SK-N-SH treated with all-trans-retinoic acid at 6 μM for 48 hours (cell line): Measurements from ENCODE around the gene SLC22A3.

Experiments
- ATAC-seq: fragments of 200-7000 bp; cut with Tn5 transposase; 3 replicates; pipeline ENCODE4 v1.9.1; 2020; ENCODE audit warnings: mild to moderate bottlenecking, moderate library complexity
- ARNTL ChIP-seq: fragments of 450-650 bp; formaldehyde crosslinking; IDR thresholded peaks from 2 replicates; pipeline ENCODE4 v1.5.0; 2020; ENCODE audit warnings: low read depth, mild to moderate bottlenecking, moderate library complexity, borderline replicate concordance
- BACH2 ChIP-seq: fragments of 250-450 bp; sonication (Bioruptor Pico); IDR thresholded peaks from 2 replicates; pipeline ENCODE4 v1.9.0; 2021; ENCODE audit warnings: mild to moderate bottlenecking, borderline replicate concordance
- CREB5 ChIP-seq: fragments of 250-450 bp; sonication (Bioruptor Pico); IDR thresholded peaks from 2 replicates; pipeline ENCODE4 v1.5.1; 2020; ENCODE audit warnings: low read depth, mild to moderate bottlenecking, moderate library complexity
- CSDC2 ChIP-seq: fragments of 250-450 bp; sonication (Bioruptor Pico); IDR thresholded peaks from 2 replicates; pipeline ENCODE4 v1.5.0; 2020; ENCODE audit warnings: mild to moderate bottlenecking, moderate library complexity
- CSRNP3 ChIP-seq: fragments of 250-450 bp; sonication (Bioruptor Pico); IDR thresholded peaks from 2 replicates; pipeline ENCODE4 v1.5.1; 2021; ENCODE audit warnings: mild to moderate bottlenecking, moderate library complexity
- ESRRG ChIP-seq: fragments of 250-450 bp; sonication (Bioruptor Pico); IDR thresholded peaks from 2 replicates; pipeline ENCODE4 v1.6.1; 2021; ENCODE audit warnings: mild to moderate bottlenecking
- GLIS3 ChIP-seq: fragments of 250-450 bp; sonication (Bioruptor Pico); IDR thresholded peaks from 2 replicates; pipeline ENCODE4 v1.5.0; 2020; ENCODE audit warnings: mild to moderate bottlenecking, moderate library complexity
- ISL1 ChIP-seq: fragments of 250-450 bp; sonication (Bioruptor Pico); IDR thresholded peaks from 2 replicates; pipeline ENCODE4 v2.1.2; 2022; ENCODE audit warnings: mild to moderate bottlenecking, moderate library complexity
- OSR1 ChIP-seq: fragments of 250-450 bp; sonication (Bioruptor Pico); IDR thresholded peaks from 2 replicates; pipeline ENCODE4 v1.8.0; 2022; ENCODE audit warnings: moderate library complexity, mild to moderate bottlenecking, inconsistent platforms
- PATZ1 ChIP-seq: fragments of 250-450 bp; sonication (Bioruptor Pico); IDR thresholded peaks from 2 replicates; pipeline ENCODE4 v1.8.0; 2020; ENCODE audit warnings: mild to moderate bottlenecking, moderate library complexity, borderline replicate concordance
- POU6F1 ChIP-seq: fragments of 250-450 bp; sonication (Bioruptor Pico); IDR thresholded peaks from 2 replicates; pipeline ENCODE4 v1.8.0; 2021; ENCODE audit warnings: low read depth, mild to moderate bottlenecking, moderate library complexity, borderline replicate concordance
- PPARA ChIP-seq: fragments of 250-450 bp; sonication (Bioruptor Pico); IDR thresholded peaks from 2 replicates; pipeline ENCODE4 v1.5.0; 2020; ENCODE audit warnings: mild to moderate bottlenecking, borderline replicate concordance
- RARB ChIP-seq: fragments of 250-450 bp; sonication (Bioruptor Pico); IDR thresholded peaks from 2 replicates; pipeline ENCODE4 v1.8.0; 2021; ENCODE audit warnings: mild to moderate bottlenecking, moderate library complexity
- SNAI2 ChIP-seq: fragments of 250-450 bp; sonication (Bioruptor Pico); IDR thresholded peaks from 2 replicates; pipeline ENCODE4 v1.5.0; 2020; ENCODE audit warnings: mild to moderate bottlenecking, moderate library complexity
- TCF4 ChIP-seq: fragments of 250-450 bp; sonication (Bioruptor Pico); IDR thresholded peaks from 2 replicates; pipeline ENCODE4 v1.8.0; 2021; ENCODE audit warnings: mild to moderate bottlenecking, moderate library complexity, borderline replicate concordance
- TOX ChIP-seq: fragments of 250-450 bp; sonication (Bioruptor Pico); IDR thresholded peaks from 2 replicates; pipeline ENCODE4 v1.8.0; 2021; ENCODE audit warnings: mild to moderate bottlenecking, moderate library complexity, borderline replicate concordance
- TSHZ2 ChIP-seq: fragments of 250-450 bp; sonication (Bioruptor Pico); IDR thresholded peaks from 2 replicates; pipeline ENCODE4 v1.5.0; 2020; ENCODE audit warnings: mild to moderate bottlenecking, moderate library complexity
- ZC3H10 ChIP-seq: fragments of 250-450 bp; sonication (Bioruptor Pico); IDR thresholded peaks from 2 replicates; pipeline ENCODE4 v1.5.1; 2021; ENCODE audit warnings: mild to moderate bottlenecking, moderate library complexity
- ZFP3 ChIP-seq: fragments of 250-450 bp; sonication (Bioruptor Pico); IDR thresholded peaks from 2 replicates; pipeline ENCODE4 v1.5.0; 2020; ENCODE audit warnings: mild to moderate bottlenecking, moderate library complexity
- ZFP30 ChIP-seq: fragments of 450-650 bp; formaldehyde crosslinking; IDR thresholded peaks from 2 replicates; pipeline ENCODE4 v1.5.0; 2022; ENCODE audit warnings: mild to moderate bottlenecking, moderate library complexity
- ZNF8 ChIP-seq: fragments of 450-650 bp; formaldehyde crosslinking; IDR thresholded peaks from 2 replicates; pipeline ENCODE4 v1.5.0; 2020; ENCODE audit warnings: mild to moderate bottlenecking, moderate library complexity

Gene SLC22A3

GRCh38 chr6:160487116-160487515, 138.9 kb downstream of the SLC22A3 start:
- ATAC-seq: no peak

GRCh38 chr6:160489091-160489490, 140.9 kb downstream of the SLC22A3 start:
- no peak for ATAC-seq
- no peak for TF ChIP-seq TSHZ2 (CRISPR knock-in tag)
- no peak for TF ChIP-seq ZNF8 (CRISPR knock-in tag)
- no peak for TF ChIP-seq ESRRG (CRISPR knock-in tag)
- TF ChIP-seq OSR1 (CRISPR knock-in tag): no peak
- no peak for TF ChIP-seq TOX (CRISPR knock-in tag)
- TF ChIP-seq RARB: no peak
- TF ChIP-seq CSDC2 (CRISPR knock-in tag): no peak
- no peak for TF ChIP-seq BACH2 (CRISPR knock-in tag)
- no peak for TF ChIP-seq SNAI2
- no peak for TF ChIP-seq TCF4
- no peak for TF ChIP-seq ZFP3 (CRISPR knock-in tag)
- no peak for TF ChIP-seq GLIS3
- no peak for TF ChIP-seq POU6F1 (CRISPR knock-in tag)
- no peak for TF ChIP-seq PATZ1
- TF ChIP-seq ARNTL (CRISPR knock-in tag): no peak
- TF ChIP-seq ISL1: no peak
- TF ChIP-seq PPARA (CRISPR knock-in tag): no peak
- TF ChIP-seq CSRNP3: no peak

More at GRCh38 chr6:160487116-160487515, 138.9 kb downstream of the SLC22A3 start:
- no peak for TF ChIP-seq ZFP3 (CRISPR knock-in tag)
- no peak for TF ChIP-seq TOX (CRISPR knock-in tag)
- TF ChIP-seq SNAI2: no peak
- TF ChIP-seq CSRNP3: no peak
- no peak for TF ChIP-seq PATZ1
- no peak for TF ChIP-seq CREB5
- TF ChIP-seq ZC3H10 (CRISPR knock-in tag): no peak
- no peak for TF ChIP-seq BACH2 (CRISPR knock-in tag)
- TF ChIP-seq GLIS3: no peak
- TF ChIP-seq TCF4: no peak
- TF ChIP-seq ISL1: no peak
- no peak for TF ChIP-seq ARNTL (CRISPR knock-in tag)
- TF ChIP-seq ZFP30 (CRISPR knock-in tag): no peak
